HG02588 (cell line): ENCODE measurements around the gene AIM2.
"Not testable (repeated sequence)": the region's sequence is repeated elsewhere in the genome, so short reads cannot be mapped to it uniquely, and the experiment has no call there.

ENCODE experiments used
- ATAC-seq: cut with Tn5 transposase; IDR thresholded peaks from one replicate; pipeline ENCODE4 v1.9.1; 2021; ENCODE audit warnings: mild to moderate bottlenecking, moderate library complexity; ENCODE audit not compliant: unreplicated experiment

AIM2 gene, protein sequence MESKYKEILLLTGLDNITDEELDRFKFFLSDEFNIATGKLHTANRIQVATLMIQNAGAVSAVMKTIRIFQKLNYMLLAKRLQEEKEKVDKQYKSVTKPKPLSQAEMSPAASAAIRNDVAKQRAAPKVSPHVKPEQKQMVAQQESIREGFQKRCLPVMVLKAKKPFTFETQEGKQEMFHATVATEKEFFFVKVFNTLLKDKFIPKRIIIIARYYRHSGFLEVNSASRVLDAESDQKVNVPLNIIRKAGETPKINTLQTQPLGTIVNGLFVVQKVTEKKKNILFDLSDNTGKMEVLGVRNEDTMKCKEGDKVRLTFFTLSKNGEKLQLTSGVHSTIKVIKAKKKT

DNA sequence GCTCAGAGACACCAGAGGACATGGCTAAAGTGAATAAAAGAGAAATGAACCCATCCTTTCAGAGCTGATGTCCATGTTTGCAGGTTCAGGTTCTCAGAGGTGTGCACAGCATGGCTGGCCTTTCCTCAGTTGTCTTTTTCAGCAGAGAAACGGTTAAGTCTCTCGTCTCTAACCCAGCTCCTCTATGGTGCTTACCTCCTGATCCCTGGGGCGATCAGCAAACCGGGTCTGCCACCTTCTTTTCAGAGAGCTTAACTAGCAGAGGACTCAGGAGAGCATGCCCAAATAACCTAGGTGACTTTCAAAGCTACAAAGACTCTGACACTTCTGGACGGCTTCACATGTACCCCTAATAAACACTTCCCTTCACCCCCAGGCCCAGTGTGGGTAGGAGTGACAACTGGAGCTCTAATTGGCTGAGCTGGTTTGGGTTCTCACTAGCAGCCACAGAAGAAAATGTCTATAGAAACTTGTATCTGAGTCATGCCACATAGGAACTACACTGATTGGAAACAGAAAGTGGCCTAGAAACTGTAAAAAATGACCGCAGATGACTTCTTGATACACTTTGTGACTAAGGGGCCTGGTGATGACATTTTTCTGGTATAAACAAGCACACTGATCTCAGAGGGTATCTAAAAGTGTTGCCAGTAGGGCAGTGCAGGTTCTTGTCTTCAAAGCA is at the start of gene AIM2:
Gene AIM2 (minus strand): TSS at position 329 of the 682 bp plus-strand sequence. CDS start 3,267 bp downstream, outside the sequence.
- peak; percentile 87 for ATAC-seq

DNA sequence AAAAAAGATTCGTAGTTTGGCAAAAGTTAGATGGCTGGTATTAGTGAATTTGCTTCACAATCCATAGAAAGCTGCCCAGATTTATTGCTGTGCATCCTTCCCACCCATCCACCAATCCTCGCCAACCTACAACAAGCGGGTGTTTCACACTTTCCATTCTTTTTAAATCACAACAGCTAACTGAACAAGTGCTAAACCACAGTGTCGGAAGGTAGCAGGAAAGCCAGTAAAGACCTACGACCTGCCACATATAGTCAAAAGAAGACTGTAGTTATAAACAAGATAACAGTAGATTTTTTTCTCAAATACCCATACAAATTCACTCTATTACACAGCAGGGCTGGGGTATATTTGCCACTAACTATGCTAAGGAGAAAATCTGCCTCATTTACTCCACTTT is 47.0 kb upstream of the AIM2 start:
- ATAC-seq = no peak

DNA sequence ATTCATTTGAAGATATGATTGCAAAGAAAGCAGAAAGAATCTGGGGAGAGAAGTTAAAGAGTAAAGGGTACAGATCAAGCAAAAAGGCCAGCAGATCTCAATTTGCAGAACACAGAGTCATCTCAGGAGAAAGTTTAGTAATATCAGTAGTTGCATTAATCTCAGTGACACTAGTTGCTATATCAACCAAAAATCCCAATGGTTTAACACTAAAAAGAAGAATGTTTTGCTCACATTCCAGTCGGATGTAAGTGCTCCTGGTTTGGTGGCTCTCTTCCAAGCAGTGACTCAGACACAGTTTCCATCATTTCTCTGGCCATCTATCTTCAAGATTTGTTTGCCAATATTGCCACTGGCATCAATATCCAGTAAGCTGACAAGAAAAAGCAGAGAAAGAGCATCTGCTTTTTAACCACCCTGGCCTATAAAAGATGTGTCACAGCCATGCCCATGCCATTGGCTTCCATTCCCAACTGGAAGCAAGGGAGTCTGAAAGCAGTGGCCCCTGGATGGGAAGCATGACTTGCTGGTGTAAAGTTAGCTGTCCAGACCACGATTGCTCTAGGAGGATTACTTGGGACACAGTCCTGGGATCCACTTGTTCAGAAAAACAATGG is 45.5 kb upstream of the AIM2 start:
- ATAC-seq = peak; percentile 80

DNA sequence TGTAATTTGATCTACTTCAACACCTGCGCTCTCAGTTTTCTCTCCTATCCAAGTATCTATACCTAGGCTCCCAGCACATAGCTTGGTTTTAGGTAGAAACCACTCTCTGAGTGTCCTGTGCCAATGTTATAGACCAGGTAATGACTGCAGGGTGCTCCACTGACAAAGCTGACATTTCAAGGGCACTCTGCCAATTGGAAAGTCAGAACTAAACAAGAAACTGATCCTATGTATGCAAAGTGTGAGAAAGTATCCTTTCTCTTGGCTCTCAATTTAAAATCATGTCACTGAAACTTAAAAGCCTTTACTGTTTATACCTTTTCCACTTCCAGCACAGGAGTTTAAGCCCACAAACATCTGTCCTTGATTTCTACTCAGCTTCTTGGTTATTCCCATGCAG is 45.0 kb upstream of the AIM2 start:
- ATAC-seq = peak; percentile 41

DNA sequence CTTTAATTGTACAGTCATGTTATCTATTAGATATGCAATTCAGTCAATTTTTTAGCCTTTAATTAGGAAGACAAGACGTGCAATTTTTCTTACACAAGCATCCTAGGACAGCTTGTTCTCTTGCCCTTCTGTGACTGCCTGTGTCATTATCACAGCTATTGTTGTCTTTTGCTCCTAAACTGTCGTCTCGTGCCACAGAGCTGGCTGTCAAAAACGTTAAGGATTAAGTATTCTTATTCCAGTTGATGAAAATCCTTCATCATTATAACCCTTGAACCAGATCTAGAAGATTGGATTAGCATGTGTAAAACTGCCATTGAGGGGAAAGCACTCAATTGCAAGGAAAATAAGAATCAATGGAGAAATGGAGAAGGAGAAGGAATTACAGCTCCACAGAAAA is 43.8 kb upstream of the AIM2 start:
- ATAC-seq = no peak

DNA sequence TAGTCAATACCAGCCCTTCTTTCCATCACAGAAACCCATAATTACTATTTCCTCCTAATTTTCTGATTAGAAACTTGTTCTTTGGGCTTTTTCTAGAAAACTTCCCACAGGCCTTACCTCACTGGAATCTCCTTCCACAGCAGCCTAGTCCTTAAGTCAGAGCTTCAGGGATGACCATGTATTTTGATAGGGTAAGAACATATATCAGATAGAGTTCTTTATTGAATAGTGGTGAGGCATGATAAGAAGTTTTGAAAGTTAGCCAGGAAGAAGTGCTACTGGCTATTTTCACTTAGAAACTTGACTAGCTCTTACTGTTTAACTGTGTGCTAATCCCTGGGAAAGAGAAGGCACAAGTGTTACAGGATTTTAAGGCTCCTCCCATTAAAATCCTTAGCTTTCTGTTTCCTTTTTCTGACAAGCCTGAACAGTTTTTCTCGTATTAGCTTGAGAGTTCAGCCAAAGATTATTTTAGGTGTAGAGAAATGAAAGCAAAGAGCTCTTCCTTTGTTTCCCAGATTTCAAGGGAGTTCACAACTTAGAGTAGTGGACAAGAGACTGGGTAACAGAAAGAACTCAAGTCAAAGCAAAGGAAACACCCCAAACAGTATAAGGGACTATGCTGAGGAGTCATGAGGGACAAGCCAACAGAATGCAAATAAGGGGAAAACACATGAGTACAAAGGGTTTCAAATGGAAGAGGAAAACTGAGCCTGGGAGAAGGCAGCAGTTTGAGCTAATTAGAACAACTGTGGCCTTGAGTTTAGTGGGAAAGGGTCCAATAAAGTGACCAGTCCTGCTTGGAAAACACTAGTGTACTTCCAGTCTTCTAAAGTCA is 37.2 kb upstream of the AIM2 start:
- no peak for ATAC-seq

DNA sequence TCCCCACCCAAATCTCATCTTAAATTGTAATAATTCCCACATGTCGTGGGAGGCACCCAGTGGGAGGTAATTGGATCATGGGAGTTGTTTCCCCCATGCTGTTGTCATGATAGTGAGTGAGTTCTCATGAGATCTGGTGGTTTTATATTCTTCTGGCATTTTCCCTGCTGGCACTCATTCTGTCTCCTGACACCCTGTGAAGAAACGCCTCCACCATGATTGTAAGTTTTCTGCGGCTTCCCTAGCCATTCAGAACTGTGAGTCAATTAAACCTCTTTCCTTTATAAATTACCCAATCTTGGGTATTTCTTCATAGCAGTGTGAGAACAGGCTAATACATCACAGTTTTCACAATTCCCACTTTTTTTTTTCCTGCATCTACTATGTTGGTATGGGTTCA is 26.5 kb upstream of the AIM2 start:
- ATAC-seq = not testable (repeated sequence)

DNA sequence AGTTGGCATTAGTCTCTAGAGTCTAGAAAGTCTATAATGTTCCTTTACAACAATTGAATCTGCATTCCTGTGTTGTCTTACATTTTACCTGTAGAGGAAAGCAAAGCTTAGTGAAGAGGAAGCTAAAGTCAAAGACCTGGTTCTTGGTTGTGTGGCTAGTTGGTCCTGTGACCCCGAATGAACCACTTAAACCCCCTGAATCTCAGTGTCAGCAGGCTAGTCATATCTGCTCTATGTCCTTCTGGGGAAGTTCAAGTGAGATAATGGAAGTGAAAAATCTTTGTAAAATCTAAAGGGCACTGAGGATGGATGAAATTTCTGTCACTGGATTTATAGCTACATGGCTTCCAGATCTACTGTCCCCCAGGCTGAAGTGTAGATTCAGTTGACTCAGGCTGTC is 24.0 kb upstream of the AIM2 start:
- no peak for ATAC-seq

DNA sequence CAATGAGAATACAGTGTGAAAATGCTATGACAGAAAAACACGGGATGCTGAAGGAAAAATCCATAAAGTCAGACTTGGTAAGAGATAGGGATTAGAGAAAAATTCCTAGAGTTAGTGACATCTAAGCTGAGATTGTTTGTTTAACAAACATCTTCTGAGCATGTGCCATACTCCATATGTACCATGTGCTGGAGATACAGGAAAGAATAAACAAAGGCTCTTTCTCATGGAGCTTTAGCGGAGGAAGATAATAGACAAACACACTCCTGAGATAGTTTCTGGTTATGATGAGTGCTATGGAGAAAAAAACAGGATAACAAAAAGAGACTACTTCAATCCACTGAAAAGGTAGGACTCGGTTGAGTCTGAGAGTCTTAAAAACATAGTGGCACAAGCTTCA is 22.0 kb upstream of the AIM2 start:
- no peak for ATAC-seq

DNA sequence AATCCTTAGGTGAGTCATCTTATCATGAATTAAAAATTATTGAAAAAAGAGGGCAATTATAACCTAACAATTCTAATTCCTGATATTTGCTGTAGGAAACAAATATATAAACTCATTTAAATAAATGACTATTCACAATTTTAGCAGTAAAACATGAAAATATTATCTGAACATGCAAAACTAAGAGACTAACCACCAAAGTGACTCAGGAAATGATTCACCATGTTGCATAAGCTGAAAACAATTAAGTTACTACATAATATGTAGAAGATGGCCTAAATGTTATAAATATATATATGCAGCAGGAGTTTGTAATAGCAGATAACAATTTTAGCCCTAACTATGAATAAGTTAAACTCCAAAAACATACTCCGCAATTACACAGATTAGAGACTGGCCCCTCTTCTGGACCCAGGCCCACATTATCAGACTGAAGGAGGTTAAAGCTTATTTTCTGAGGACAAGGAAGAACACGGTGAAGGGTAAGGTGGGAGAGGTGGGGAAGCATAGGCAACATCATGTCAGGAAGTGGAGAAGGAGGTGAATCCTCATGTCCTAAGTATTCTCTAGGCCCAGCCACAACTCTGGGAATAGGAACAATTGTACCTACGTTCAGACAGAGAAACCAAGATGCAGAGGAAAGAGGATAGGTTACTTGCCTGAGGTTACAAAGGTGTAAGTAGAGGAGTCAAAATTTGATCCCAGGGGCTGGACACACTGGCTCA is 15.6 kb upstream of the AIM2 start:
- no peak for ATAC-seq

DNA sequence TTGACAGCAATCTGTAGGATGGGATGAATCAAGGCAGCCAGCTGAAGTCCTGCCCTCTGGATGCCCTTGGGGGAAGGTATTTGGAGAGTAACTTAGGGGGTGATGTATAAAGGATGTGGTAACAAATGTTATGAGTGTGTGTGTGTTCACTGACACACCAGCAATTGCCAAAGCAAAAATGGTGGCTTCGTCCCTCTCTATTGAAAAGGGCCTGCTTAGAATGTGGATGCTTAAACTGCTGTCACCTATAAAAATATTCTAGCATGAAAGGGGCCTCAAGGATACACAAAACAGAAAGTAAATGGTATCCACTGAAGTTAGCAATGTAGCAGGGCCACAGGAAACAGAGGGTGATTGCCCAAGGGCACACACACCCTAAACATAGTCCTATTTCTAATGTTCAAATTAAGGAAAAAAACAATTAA is 15.1 kb upstream of the AIM2 start:
- no peak for ATAC-seq

DNA sequence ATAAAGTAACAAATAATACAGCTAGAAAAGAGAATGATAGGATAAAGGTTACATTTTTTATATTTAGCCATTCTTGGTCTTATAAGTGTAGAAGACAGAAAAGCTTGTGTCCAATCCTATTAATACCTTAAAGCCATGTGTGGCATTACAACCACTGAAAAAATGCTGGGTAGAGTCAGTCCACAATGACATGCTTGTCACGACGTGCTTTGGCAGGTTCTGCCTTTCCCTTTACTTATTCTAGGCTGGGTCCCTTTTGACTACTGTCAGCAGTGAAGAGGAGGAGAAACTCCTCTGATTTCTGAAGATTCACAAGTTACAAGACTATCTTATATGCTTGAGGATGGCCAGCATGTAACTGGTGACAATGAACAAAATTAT is 14.6 kb upstream of the AIM2 start:
- ATAC-seq = no peak

DNA sequence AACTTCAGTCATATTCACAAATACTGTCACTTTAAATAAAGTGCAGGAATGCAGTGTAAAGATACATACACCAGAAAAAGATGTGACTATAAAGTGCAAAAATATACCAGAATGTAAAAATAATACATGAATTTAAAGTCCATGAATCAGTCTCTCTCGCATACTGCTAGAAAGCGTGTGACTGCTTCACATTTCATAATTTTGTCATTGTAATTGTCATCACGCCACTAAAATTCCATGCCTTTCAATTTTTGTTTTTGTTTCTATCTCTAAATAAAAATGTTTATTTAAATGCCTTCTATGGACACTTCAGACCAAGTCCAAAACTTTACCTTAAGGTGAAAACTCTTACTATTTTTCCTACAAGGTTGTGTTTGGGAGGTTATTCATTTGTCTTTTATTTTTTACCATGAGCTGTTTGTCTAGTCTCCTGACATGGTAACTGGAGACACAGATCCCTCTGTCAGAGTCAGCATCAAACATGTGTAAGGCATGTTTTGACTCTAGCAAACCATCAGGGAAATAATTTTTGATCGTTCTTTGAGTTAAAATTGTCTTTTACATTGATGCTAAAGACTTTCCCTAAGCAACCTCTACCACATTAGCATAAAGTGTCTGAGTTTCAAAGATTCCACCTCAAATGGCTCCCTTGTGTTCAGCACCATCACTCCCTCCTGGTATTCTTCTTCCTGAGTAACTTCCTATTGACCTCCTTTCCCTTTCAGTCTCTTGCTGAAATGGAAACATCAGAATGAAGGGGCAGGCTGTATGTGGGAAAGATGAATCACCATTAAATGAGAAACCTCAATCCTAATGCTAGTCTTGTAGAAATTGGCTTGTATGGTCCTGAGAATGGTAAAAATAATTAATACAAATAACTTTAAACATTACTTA is 14.0 kb upstream of the AIM2 start:
- ATAC-seq = no peak

DNA sequence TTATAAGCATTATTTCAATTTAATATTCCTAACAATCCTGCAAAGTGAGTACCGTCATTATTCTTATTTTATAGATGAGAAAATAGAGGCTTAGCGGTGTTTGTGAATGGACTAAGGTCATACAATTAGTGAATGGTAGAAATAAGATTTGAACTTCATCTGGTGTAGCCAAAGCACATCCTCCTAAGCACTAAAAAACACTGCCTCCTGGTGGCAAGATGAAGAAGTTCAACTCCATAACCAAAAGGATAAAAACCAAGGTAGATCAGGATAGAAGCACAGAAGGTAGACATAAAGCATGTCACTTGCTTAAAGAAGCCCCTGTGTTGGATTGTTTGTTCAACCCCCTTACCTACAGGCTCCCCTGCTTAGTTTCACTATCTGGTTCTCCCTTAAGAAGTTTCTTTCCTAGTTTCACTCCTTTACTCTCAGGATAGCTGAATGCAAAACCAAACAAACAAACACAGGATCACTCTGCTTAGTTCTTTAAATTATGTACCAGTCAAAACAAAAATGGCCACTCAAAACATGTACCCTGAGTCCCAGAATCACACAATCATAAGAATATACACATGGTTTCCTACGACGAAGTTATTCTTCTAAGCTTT is 12.7 kb upstream of the AIM2 start:
- no peak for ATAC-seq

DNA sequence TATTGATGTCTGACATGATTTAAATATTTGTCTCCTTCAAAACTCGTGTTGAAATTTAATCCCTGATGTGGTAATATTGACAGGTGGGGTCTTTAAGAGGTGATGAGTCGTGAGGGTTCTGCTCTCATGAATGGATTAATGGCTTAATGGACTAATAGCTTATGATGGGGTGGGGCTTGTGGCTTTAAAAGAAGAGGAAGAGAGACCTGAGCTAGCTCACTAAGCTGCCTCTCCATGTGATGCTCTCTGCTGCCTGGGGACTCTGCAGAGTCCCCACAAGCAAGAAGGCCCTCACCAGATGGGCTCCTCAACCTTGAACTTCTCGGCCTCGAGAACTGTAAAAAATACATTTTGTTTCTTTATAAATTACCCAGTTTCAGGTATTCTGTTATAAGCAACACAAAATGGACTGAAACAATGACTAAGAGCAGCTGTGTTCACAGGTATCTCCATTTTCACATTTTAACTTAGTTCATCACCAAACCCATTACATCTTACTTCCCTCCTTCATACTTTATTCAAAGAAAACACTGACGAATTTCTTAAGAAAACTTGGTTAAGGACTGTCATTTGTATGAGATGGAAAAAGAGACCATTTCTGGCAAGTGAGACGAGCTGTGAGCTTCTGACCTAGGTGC is 12.1 kb upstream of the AIM2 start:
- no peak for ATAC-seq

DNA sequence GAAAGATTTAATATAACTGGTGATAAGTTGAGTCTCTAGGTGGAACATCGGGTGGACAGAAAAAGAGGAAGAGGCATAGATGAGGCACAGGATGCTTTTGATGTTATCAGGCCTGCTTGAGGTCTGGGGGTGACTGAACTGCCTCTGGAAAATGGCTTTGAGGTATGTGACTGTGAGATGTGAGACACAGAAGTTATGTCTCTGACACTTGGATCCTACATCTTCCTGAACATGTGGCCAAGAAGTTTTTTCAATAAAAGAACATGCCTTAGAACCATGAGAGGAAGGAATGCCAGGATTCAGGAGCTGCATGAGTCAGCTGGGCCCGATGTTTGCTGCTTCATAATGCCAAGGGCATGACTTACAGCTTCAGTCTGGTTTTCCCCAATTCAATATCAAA is 11.5 kb upstream of the AIM2 start:
- no peak for ATAC-seq

DNA sequence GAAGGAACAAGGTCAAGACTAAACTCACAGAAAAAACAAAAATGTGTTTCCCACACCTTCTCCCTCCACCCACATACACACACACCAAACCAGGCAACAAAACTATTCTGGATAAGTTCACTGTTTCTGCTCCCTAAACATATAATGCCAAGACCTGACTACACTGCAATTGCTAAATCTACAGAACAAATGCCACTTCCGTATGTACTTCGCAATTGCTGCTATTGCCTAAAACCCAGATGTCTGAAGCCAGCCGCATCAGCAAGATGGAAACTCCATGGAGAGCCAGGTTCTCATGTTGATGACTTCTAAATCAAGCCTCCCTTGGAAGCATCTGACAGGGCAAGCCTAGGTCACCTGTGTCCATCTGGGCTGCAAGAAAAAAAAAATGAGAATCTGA is 8.3 kb upstream of the AIM2 start:
- no peak for ATAC-seq

DNA sequence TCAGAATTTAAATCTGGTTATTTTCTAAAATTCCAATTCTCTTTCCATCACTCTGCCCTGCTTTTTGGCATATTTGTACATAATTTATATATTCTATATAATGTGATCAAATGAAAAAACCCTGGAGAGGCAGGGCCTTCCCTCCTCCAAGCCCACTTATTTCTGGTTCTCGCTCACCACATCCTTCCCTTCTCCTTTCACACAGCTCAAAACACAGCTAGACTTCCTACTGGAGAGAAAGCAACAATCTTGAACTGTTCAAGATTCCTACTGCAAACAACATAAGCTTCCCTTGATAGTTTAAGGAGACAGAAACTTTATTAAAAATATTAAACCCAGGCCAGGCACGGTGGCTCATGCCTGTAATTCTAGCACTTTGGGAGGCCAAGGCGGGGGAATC is 7.6 kb upstream of the AIM2 start:
- ATAC-seq = no peak

DNA sequence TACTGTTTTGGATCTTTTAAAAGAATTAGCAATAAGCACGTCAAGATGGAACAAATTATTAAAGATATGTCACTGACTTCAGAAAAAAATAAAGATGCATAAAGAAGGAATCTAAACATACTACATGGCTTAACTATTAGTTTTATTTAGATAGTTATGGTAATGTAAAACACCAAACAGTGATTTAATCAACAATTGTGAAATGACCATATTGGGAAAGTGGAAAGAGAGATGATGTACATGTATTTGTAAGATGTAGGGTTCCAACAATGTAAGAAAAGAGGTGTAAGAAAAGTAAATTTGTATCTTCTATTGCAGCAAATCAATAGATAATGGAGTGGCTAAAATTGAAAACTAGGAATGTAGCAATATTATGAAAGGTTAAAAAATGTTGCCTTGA is 6.4 kb upstream of the AIM2 start:
- no peak for ATAC-seq
